Liver (tissue), 3 donors: ENCODE data around the gene MESD.

Source experiments
- EGR1 ChIP-seq, 2 donors: IDR thresholded peaks; 2 replicates each; pipeline ENCODE4 v1.6.1; 2016 to 2018; ENCODE audit warnings: antibody characterized with exemption in 2 of 2, low read depth in 2 of 2
- FOXA1 ChIP-seq: IDR thresholded peaks from 2 replicates; pipeline ENCODE4 v1.6.1; 2016; ENCODE audit warnings: antibody characterized with exemption
- GABPA ChIP-seq, 2 donors: IDR thresholded peaks in 1 of 2; conservative IDR thresholded peaks in 1 of 2; 2 replicates each; pipeline ENCODE4 v1.6.1; 2016; ENCODE audit warnings: antibody characterized with exemption in 2 of 2, mild to moderate bottlenecking in 1 of 2, moderate library complexity in 1 of 2
- HNF4A ChIP-seq, 2 donors: conservative IDR thresholded peaks; 2 replicates each; pipeline ENCODE4 v1.6.1; 2016; ENCODE audit warnings: antibody characterized with exemption in 2 of 2, mild to moderate bottlenecking in 2 of 2
- JUND ChIP-seq, 2 donors: IDR thresholded peaks; 2 replicates each; pipeline ENCODE4 v1.6.1; 2016; ENCODE audit warnings: antibody characterized with exemption in 2 of 2
- NR2F2 ChIP-seq: IDR thresholded peaks from 2 replicates; pipeline ENCODE4 v1.6.1; 2016; ENCODE audit warnings: antibody characterized with exemption
- RAD21 ChIP-seq, 2 donors: IDR thresholded peaks; 2 replicates each; pipeline ENCODE4 v1.6.1; 2016; ENCODE audit warnings: antibody characterized with exemption in 2 of 2, mild to moderate bottlenecking in 2 of 2
- SP1 ChIP-seq: IDR thresholded peaks from 2 replicates; pipeline ENCODE4 v1.6.1; 2018; ENCODE audit warnings: antibody characterized with exemption, mild to moderate bottlenecking
- TAF1 ChIP-seq: conservative IDR thresholded peaks from 2 replicates; pipeline ENCODE4 v1.6.1; 2016; ENCODE audit warnings: antibody characterized with exemption, mild to moderate bottlenecking
- TF ChIP-seq, protein P1 (sequence below): fragments of 150-350 bp; IDR thresholded peaks from 2 replicates; pipeline ENCODE4 v1.5.1; 2017; ENCODE audit warnings: improper control_type of control experiment, low read depth, low read length; ENCODE audit not compliant: missing input control
- TF ChIP-seq, protein P2 (sequence below): IDR thresholded peaks from 2 replicates; pipeline ENCODE4 v1.6.1; 2016; ENCODE audit warnings: antibody characterized with exemption, mild to moderate bottlenecking
- TF ChIP-seq, protein P3 (sequence below): IDR thresholded peaks from 2 replicates; pipeline ENCODE4 v1.6.1; 2016; ENCODE audit warnings: antibody characterized with exemption
- donor health status: healthy.
- donor health status: healthy.

DNA sequence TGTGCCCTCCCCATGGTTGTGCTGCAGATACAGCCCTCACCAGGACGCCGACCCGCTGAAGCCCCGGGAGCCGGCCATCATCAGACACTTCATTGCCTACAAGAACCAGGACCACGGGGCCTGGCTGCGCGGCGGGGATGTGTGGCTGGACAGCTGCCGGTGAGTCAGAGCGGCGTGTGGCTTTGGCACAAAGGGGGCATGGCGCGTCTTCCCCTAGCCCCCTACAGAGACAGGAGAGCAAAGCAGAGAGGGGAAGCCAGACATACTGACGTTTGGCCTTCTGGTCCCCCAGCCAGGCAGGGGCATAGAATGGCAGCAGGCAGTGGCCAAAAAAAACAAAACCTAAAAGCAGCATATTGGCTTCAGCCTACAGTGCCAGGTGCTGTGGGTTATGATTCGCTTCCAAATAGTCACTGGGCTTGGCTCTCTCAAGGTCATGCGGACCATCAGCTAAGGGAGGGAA, 64.0 kb downstream of the MESD start:
- TF ChIP-seq FOXA1, result no peak
- TF ChIP-seq, protein P1, sequence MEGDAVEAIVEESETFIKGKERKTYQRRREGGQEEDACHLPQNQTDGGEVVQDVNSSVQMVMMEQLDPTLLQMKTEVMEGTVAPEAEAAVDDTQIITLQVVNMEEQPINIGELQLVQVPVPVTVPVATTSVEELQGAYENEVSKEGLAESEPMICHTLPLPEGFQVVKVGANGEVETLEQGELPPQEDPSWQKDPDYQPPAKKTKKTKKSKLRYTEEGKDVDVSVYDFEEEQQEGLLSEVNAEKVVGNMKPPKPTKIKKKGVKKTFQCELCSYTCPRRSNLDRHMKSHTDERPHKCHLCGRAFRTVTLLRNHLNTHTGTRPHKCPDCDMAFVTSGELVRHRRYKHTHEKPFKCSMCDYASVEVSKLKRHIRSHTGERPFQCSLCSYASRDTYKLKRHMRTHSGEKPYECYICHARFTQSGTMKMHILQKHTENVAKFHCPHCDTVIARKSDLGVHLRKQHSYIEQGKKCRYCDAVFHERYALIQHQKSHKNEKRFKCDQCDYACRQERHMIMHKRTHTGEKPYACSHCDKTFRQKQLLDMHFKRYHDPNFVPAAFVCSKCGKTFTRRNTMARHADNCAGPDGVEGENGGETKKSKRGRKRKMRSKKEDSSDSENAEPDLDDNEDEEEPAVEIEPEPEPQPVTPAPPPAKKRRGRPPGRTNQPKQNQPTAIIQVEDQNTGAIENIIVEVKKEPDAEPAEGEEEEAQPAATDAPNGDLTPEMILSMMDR, result no peak
- TF ChIP-seq RAD21 (IDR thresholded peaks at IDR 0.05), result no peak
- no peak for TF ChIP-seq JUND (IDR thresholded peaks at IDR 0.05)
- no peak for TF ChIP-seq SP1
- TF ChIP-seq GABPA (IDR thresholded peaks at IDR 0.05 in 1 of 2, conservative IDR thresholded peaks at IDR 0.05 in 1 of 2), result no peak
- TF ChIP-seq, protein P2, sequence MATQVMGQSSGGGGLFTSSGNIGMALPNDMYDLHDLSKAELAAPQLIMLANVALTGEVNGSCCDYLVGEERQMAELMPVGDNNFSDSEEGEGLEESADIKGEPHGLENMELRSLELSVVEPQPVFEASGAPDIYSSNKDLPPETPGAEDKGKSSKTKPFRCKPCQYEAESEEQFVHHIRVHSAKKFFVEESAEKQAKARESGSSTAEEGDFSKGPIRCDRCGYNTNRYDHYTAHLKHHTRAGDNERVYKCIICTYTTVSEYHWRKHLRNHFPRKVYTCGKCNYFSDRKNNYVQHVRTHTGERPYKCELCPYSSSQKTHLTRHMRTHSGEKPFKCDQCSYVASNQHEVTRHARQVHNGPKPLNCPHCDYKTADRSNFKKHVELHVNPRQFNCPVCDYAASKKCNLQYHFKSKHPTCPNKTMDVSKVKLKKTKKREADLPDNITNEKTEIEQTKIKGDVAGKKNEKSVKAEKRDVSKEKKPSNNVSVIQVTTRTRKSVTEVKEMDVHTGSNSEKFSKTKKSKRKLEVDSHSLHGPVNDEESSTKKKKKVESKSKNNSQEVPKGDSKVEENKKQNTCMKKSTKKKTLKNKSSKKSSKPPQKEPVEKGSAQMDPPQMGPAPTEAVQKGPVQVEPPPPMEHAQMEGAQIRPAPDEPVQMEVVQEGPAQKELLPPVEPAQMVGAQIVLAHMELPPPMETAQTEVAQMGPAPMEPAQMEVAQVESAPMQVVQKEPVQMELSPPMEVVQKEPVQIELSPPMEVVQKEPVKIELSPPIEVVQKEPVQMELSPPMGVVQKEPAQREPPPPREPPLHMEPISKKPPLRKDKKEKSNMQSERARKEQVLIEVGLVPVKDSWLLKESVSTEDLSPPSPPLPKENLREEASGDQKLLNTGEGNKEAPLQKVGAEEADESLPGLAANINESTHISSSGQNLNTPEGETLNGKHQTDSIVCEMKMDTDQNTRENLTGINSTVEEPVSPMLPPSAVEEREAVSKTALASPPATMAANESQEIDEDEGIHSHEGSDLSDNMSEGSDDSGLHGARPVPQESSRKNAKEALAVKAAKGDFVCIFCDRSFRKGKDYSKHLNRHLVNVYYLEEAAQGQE, result no peak
- no peak for TF ChIP-seq NR2F2
- TF ChIP-seq TAF1, result no peak
- TF ChIP-seq HNF4A (conservative IDR thresholded peaks at IDR 0.05), result no peak
- TF ChIP-seq, protein P3, sequence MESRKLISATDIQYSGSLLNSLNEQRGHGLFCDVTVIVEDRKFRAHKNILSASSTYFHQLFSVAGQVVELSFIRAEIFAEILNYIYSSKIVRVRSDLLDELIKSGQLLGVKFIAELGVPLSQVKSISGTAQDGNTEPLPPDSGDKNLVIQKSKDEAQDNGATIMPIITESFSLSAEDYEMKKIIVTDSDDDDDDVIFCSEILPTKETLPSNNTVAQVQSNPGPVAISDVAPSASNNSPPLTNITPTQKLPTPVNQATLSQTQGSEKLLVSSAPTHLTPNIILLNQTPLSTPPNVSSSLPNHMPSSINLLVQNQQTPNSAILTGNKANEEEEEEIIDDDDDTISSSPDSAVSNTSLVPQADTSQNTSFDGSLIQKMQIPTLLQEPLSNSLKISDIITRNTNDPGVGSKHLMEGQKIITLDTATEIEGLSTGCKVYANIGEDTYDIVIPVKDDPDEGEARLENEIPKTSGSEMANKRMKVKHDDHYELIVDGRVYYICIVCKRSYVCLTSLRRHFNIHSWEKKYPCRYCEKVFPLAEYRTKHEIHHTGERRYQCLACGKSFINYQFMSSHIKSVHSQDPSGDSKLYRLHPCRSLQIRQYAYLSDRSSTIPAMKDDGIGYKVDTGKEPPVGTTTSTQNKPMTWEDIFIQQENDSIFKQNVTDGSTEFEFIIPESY, result no peak
- no peak for TF ChIP-seq EGR1 (IDR thresholded peaks at IDR 0.05; ENCODE audit: low read depth in 2 of 2)
